ENCODE data around the gene MAD1L1. TPM values are rescaled to one million over a fixed set of nuclear protein-coding genes. Genes with fewer than 3 reads are reported as not detected.

The MAD1L1 gene
- total and polyA plus RNA-seq, 5 donors from 2014 or later, result 225 to 380 (median 300) TPM

DNA sequence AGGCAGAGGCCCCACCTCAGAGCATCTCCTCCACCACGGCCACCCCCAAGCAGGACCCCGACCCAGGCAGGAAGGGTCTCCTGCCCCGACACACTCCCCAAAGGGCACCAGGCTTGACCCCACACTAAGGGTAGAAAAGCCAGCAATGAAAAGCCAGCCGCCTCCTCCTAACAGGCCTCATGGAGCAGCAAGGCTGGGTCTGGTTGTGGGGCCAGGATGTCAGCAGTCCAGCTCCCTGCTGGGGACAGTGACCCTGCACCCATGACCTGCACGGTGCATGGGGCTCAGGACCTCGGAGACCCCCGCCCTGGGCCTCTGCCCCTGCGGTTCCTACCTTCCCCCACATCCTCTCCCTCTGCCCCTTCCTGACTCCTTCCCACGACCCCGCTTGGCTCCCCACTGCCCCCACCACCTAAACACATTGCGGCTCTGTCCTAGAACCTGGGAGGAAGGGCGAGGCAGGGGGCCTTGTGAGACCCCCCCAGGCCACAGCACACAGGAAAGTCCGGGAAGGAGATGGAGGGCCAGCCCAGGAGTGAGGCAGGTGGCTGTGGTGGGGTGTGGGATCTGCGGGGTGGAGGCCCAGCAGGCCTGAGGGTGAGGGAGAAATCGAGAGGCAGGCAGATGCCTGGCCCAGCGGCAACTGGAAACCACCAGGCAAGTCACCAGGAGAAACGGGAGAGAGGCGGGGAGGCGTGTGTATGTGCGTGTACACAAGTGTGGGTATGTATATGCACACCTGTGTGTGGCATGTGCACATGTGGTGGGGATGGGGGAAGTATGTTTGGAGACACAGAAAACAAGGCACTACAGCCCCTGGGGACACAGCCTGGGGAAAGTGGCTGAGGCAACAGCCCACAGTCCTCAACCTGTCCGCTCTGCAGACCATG, 229.9 kb downstream of the MAD1L1 start:
- no peak for DNase-seq
- Histone ChIP-seq H3K9me3 (ENCODE audit: control insufficient read depth in 2 of 2, low read length in 2 of 2) (no peaks in the 10 kb centered on the region), H3K27ac (ENCODE audit: insufficient read depth, low read length, poor library complexity, severe bottlenecking) (no peak overlapping the region), H3K27me3 (ENCODE audit: control insufficient read depth, insufficient read depth, low read length) (no peaks in the 10 kb centered on the region), H3K4me3 (ENCODE audit: low read depth, low read length) (no peak overlapping the region), H3K4me1 (ENCODE audit: control insufficient read depth, insufficient read depth, low read length, poor library complexity, severe bottlenecking) (no peaks in the 10 kb centered on the region), H3K36me3 (ENCODE audit: control insufficient read depth, insufficient read depth, low read length) (no peaks in the 10 kb centered on the region)
- Mint-ChIP-seq H3K27ac (peak overlapping the region in 1 of 3 donors; percentile 65), H3K36me3 (peaks cover 14% of the 10 kb centered on the region), H3K27me3 (no peaks in the 10 kb centered on the region), H3K4me1 (peaks cover 0 to 13% (median 1%) of the 10 kb centered on the region in 4 donors), H3K9me3 (no peaks in the 10 kb centered on the region), H3K4me3 (no peak overlapping the region)
- no peak for ATAC-seq (ENCODE audit: low read depth in 2 of 2)

DNA sequence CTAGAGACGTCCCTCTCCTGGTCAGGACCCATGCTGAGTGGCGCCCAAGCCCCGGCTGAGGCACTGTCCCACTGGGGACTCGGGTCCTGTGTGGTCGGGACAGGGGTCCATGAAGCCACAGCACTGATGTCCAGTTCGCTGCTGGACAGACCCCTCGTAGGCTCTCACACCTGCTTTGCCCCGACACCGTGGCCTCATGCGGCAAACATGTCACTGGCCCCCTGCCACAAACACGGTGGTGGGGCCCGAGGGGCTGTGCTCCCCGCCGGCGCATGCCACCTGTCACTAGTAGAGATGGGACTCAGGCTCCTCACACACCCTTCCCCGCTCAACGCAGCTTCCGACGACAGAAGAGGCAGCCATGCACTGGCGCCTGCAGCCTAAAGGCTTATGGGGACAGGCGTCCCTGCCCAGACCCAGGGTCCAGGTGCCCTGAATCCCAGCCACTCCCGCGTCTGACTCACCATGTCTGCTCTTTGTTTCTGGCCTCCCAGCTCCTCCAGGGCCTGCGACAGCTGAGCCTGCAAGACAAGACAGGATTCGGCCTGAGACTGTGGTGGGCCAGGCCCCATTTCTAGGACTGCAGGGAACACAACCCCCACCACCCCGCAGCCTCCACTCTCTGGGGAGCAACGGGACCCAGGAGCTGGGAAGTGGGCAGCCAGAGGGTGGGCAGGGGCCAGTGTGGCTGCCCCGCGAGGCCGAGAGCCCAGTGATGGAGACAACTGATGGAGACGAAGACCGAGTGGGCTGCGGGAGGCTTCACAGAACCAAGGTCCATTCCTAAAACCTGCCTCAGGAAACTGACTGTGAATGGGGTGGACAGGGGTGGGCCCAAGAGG, 230.9 kb downstream of the MAD1L1 start:
- peaks cover 14% of the 10 kb centered on the region for H3K36me3 Mint-ChIP-seq
- Histone ChIP-seq H3K4me1 (ENCODE audit: control insufficient read depth, insufficient read depth, low read length, poor library complexity, severe bottlenecking) (no peaks in the 10 kb centered on the region), H3K9me3 (ENCODE audit: control insufficient read depth in 2 of 2, low read length in 2 of 2) (no peaks in the 10 kb centered on the region), H3K4me3 (ENCODE audit: low read depth, low read length) (no peak overlapping the region), H3K36me3 (ENCODE audit: control insufficient read depth, insufficient read depth, low read length) (no peaks in the 10 kb centered on the region), H3K27ac (ENCODE audit: insufficient read depth, low read length, poor library complexity, severe bottlenecking) (no peak overlapping the region), H3K27me3 (ENCODE audit: control insufficient read depth, insufficient read depth, low read length) (no peaks in the 10 kb centered on the region)
- H3K27me3 Mint-ChIP-seq, result no peaks in the 10 kb centered on the region
- ATAC-seq (ENCODE audit: low read depth in 2 of 2) (no peak), DNase-seq (no peak)
- peaks cover 0 to 13% (median 1%) of the 10 kb centered on the region in 4 donors for H3K4me1 Mint-ChIP-seq
- peak overlapping the region in 1 of 3 donors; percentile 65 for H3K27ac Mint-ChIP-seq
- no peak overlapping the region for H3K4me3 Mint-ChIP-seq
- H3K9me3 Mint-ChIP-seq, result no peaks in the 10 kb centered on the region

DNA sequence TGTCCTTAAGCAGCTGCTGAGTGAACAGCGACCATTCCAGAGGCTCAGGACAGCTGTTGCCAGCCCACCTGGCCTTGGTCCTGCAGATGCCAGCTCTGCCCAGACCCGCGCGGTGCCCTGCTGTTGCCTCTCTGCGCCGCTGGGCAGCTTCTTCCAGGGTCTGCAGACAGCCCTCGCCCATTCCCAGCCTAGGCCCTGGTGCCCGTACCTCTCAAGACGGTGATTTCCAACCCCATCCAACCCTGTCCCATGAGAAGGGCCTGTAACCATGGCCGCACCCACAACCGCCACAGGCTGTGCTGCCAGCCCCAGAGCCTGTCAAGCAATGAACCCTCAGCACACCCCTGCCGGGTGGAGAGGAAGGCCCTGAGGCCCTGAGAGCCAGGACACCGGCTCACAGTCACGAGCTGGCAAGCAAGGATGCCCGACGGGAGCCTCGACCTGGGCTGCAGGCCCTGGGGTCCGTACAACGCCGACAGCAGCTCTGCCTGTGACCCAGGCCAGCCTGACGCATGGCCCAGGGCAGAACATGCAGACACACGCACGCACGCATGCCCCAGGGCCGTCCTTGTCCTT, 231.9 kb downstream of the MAD1L1 start:
- Mint-ChIP-seq H3K36me3 (peaks cover 8% of the 10 kb centered on the region), H3K4me3 (no peak overlapping the region), H3K4me1 (peaks cover 0 to 7% (median 1%) of the 10 kb centered on the region in 4 donors), H3K9me3 (no peaks in the 10 kb centered on the region), H3K27ac (peak overlapping the region in 1 of 3 donors; percentile 60), H3K27me3 (no peaks in the 10 kb centered on the region)
- no peak overlapping the region for H3K27ac ChIP-seq (ENCODE audit: insufficient read depth, low read length, poor library complexity, severe bottlenecking)
- H3K4me1 ChIP-seq (ENCODE audit: control insufficient read depth, insufficient read depth, low read length, poor library complexity, severe bottlenecking), result no peaks in the 10 kb centered on the region
- DNase-seq (no peak), ATAC-seq (ENCODE audit: low read depth in 2 of 2) (no peak)
- H3K27me3 ChIP-seq (ENCODE audit: control insufficient read depth, insufficient read depth, low read length), result no peaks in the 10 kb centered on the region
- no peaks in the 10 kb centered on the region for H3K36me3 ChIP-seq (ENCODE audit: control insufficient read depth, insufficient read depth, low read length)
- H3K4me3 ChIP-seq (ENCODE audit: low read depth, low read length), result no peak overlapping the region
- no peaks in the 10 kb centered on the region for H3K9me3 ChIP-seq (ENCODE audit: control insufficient read depth in 2 of 2, low read length in 2 of 2)

DNA sequence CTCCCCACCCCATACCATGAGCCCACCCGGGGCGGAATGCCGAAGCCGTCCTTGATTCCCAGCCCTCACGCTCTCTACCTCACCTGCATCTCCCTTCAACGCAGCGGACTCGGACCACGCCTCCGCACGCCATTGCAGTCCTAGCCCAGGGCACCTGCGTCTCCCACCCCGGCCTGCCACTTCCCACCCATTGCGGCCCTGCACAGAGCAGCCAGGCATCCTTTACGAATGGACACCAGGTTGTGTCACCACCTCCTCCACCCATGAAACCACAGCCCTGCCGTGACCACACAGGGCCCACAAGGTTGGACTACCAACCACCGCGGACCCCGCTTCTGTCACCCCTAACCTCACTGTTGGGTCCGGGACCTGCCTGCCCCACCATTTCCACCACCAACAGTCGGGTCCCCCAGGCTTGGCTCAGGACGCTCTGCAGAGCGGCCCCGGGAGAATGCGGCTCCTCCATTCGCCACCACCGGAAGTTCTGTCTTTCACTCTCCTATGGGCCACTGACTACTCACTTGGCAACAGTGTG, 232.5 kb downstream of the MAD1L1 start:
- Histone ChIP-seq H3K27ac (ENCODE audit: insufficient read depth, low read length, poor library complexity, severe bottlenecking) (no peak overlapping the region), H3K4me3 (ENCODE audit: low read depth, low read length) (no peak overlapping the region), H3K4me1 (ENCODE audit: control insufficient read depth, insufficient read depth, low read length, poor library complexity, severe bottlenecking) (no peaks in the 10 kb centered on the region), H3K27me3 (ENCODE audit: control insufficient read depth, insufficient read depth, low read length) (no peaks in the 10 kb centered on the region), H3K36me3 (ENCODE audit: control insufficient read depth, insufficient read depth, low read length) (no peaks in the 10 kb centered on the region), H3K9me3 (ENCODE audit: control insufficient read depth in 2 of 2, low read length in 2 of 2) (no peaks in the 10 kb centered on the region)
- H3K4me3 Mint-ChIP-seq, result no peak overlapping the region
- H3K27ac Mint-ChIP-seq, result peak overlapping the region in 2 of 3 donors; percentile 55 to 60
- H3K4me1 Mint-ChIP-seq, result peaks cover 0 to 4% (median under 1%) of the 10 kb centered on the region in 4 donors
- no peak for DNase-seq
- H3K9me3 Mint-ChIP-seq, result no peaks in the 10 kb centered on the region
- H3K27me3 Mint-ChIP-seq, result no peaks in the 10 kb centered on the region
- ATAC-seq (ENCODE audit: low read depth in 2 of 2), result no peak
- H3K36me3 Mint-ChIP-seq, result peaks cover 6% of the 10 kb centered on the region

DNA sequence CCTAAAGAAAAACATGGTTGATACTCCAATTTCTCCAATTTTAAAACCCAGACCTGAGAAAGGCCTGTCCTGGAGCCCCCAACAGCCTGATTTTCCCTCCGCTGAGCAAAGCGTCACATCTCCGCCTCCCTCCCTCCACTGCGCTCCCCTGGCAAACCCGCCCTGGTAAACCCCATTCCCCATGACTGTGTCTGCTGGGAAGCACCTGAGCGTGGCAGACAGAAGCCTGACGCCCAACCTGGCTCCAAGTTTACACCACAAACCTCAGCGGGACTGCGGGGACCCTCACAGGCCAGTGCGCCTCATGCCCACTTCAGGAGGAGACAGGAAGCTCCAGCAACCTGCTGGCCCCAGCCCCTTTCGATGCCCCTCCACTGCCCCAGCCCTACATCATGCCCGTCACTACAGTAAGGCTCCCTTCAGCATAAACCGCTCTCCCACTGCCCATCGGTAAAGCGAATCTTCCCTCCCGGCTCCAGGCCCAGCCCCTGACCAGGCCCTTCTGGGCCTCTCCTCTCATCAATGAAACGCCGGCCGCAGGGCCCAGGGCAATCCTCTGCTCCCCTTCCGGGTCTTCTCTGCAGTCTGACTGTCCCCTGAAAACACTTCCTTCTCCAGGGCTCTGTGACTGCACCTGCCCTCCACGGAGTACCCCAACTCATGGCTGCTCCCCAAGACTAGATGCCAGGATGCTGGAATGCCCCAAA, 233.3 kb downstream of the MAD1L1 start:
- Mint-ChIP-seq H3K27me3 (no peaks in the 10 kb centered on the region), H3K27ac (peak overlapping the region in 2 of 3 donors; percentile 60 to 62)

DNA sequence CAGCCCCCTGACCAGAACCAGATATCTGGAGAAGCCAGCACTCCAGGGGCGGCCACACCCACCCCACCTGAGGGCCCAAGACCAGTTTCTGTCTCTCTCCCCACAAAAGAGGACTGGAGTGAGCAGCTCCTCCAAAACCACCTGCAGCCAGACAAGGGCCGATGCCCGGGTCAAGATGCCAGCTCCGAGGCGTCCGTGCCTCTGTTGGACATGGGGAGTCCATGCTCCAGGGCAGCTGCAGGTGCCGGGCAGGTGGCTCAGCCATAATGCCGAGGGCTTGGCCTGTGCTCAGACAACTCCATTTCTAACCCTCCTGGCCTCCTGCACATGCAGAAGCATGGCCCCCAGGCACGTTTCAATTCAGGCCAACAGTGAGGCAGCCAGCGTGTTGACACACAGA, 234.6 kb downstream of the MAD1L1 start:
- H3K36me3 ChIP-seq (ENCODE audit: control insufficient read depth, insufficient read depth, low read length), result no peaks in the 10 kb centered on the region
- Mint-ChIP-seq H3K27me3 (no peaks in the 10 kb centered on the region), H3K36me3 (peaks cover 6% of the 10 kb centered on the region), H3K9me3 (no peaks in the 10 kb centered on the region), H3K4me1 (peaks cover 0 to 6% (median 2%) of the 10 kb centered on the region in 4 donors), H3K4me3 (no peak overlapping the region), H3K27ac (no peak overlapping the region)
- H3K4me3 ChIP-seq (ENCODE audit: low read depth, low read length), result no peak overlapping the region
- DNase-seq, result no peak
- H3K27me3 ChIP-seq (ENCODE audit: control insufficient read depth, insufficient read depth, low read length), result no peaks in the 10 kb centered on the region
- H3K4me1 ChIP-seq (ENCODE audit: control insufficient read depth, insufficient read depth, low read length, poor library complexity, severe bottlenecking), result no peaks in the 10 kb centered on the region
- no peak for ATAC-seq (ENCODE audit: low read depth in 2 of 2)
- H3K9me3 ChIP-seq (ENCODE audit: control insufficient read depth in 2 of 2, low read length in 2 of 2), result no peaks in the 10 kb centered on the region
- no peak overlapping the region for H3K27ac ChIP-seq (ENCODE audit: insufficient read depth, low read length, poor library complexity, severe bottlenecking)

More for the DNA sequence above, 233.3 kb downstream of the MAD1L1 start:
- H3K4me3 ChIP-seq (ENCODE audit: low read depth, low read length), result no peak overlapping the region
- no peak for ATAC-seq (ENCODE audit: low read depth in 2 of 2)
- H3K36me3 Mint-ChIP-seq, result peaks cover 6% of the 10 kb centered on the region
- no peaks in the 10 kb centered on the region for H3K9me3 ChIP-seq (ENCODE audit: control insufficient read depth in 2 of 2, low read length in 2 of 2)
- H3K36me3 ChIP-seq (ENCODE audit: control insufficient read depth, insufficient read depth, low read length), result no peaks in the 10 kb centered on the region
- no peaks in the 10 kb centered on the region for H3K27me3 ChIP-seq (ENCODE audit: control insufficient read depth, insufficient read depth, low read length)
- H3K27ac ChIP-seq (ENCODE audit: insufficient read depth, low read length, poor library complexity, severe bottlenecking), result no peak overlapping the region
- no peak for DNase-seq
- H3K9me3 Mint-ChIP-seq, result no peaks in the 10 kb centered on the region
- H3K4me1 ChIP-seq (ENCODE audit: control insufficient read depth, insufficient read depth, low read length, poor library complexity, severe bottlenecking), result no peaks in the 10 kb centered on the region
- peaks cover 0 to 2% (median 0%) of the 10 kb centered on the region in 4 donors for H3K4me1 Mint-ChIP-seq
- H3K4me3 Mint-ChIP-seq, result no peak overlapping the region

DNA sequence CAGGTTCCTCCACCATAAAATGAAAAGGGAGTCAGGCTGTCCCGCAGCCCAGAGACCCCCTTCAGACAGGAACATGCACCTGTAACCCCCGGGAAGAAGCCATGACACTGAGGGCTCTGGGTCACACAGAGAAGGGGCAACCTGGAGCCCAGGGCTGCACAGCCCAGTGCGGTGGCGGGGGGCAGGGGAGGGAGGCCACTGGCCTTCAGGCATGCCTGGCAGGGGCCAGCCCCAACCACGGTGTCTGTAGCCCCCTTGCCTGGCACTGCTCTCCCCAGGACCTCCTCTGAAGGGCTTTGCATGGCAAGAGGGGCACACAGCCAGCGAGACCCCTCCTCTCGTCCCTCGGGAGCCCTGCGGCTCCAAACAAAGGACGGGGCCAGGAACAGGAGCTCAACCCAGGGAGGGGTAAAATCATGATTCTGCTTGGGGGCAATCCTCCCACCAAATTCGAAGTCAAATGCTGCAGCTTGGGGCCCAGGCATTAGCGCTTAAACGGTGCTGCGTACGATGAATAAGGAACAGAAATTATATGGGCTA, 235.1 kb downstream of the MAD1L1 start:
- Mint-ChIP-seq H3K36me3 (peaks cover 6% of the 10 kb centered on the region), H3K9me3 (no peaks in the 10 kb centered on the region), H3K4me1 (peaks cover 0 to 8% (median 2%) of the 10 kb centered on the region in 4 donors), H3K27me3 (no peaks in the 10 kb centered on the region), H3K27ac (no peak overlapping the region), H3K4me3 (no peak overlapping the region)
- Histone ChIP-seq H3K4me1 (ENCODE audit: control insufficient read depth, insufficient read depth, low read length, poor library complexity, severe bottlenecking) (no peaks in the 10 kb centered on the region), H3K27me3 (ENCODE audit: control insufficient read depth, insufficient read depth, low read length) (no peaks in the 10 kb centered on the region), H3K4me3 (ENCODE audit: low read depth, low read length) (no peak overlapping the region), H3K9me3 (ENCODE audit: control insufficient read depth in 2 of 2, low read length in 2 of 2) (no peaks in the 10 kb centered on the region), H3K36me3 (ENCODE audit: control insufficient read depth, insufficient read depth, low read length) (no peaks in the 10 kb centered on the region), H3K27ac (ENCODE audit: insufficient read depth, low read length, poor library complexity, severe bottlenecking) (no peak overlapping the region)
- DNase-seq (no peak), ATAC-seq (ENCODE audit: low read depth in 2 of 2) (no peak)
